ENCODE data around the gene FGF18. TPM values are rescaled to one million over a fixed set of nuclear protein-coding genes. Genes with fewer than 3 reads are reported as not detected.

The FGF18 gene
- total RNA-seq, 1 experiment from 2014 or later = 0.94 TPM

DNA sequence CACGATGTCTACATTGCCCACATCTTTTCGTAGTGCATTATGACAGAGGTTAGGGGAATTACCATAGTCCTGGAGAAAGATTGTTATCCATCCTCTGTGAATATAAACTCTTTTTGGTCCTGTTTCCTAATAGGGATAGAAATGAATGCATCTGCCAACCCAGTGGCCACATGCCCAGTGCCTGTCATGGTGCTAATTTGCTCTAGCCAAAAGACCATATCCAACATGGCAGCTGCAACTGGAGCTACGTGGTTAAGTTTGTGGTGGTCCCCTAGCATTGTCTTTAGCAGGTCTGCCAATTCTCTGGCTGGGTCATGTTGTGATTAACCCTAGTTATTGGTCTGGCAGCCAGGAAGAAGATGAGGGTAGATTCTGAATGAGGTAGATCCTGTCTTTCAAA is 87.5 kb downstream of the FGF18 start:
- no peak overlapping the region for H2BK5ac ChIP-seq (ENCODE audit: insufficient read length, low read length)
- no peak overlapping the region for H3K4ac ChIP-seq (ENCODE audit: low read depth, low read length)
- H2BK120ac ChIP-seq (ENCODE audit: low read depth, low read length, poor library complexity, severe bottlenecking) = no peak overlapping the region
- H3K9ac ChIP-seq (ENCODE audit: extremely low read depth, insufficient read length, low read length) = no peak overlapping the region
- Mint-ChIP-seq H3K27ac (no peak overlapping the region), H3K4me3 (no peak overlapping the region), H3K9me3 (no peaks in the 10 kb centered on the region), H3K36me3 (ENCODE audit: insufficient read depth in 1 of 3, low read depth in 3 of 3) (no peaks in the 10 kb centered on the region), H3K4me1 (peaks cover 6 to 9% of the 10 kb centered on the region in 2 experiments), H3K27me3 (ENCODE audit: low read depth) (peaks cover 4% of the 10 kb centered on the region; the same call in 1 of the 2 replicates)
- no peak overlapping the region for H3K27ac ChIP-seq (ENCODE audit: insufficient read length, low read depth, low read length)
- H3K18ac ChIP-seq (ENCODE audit: insufficient read length, low read depth, low read length) = no peak overlapping the region
- no peaks in the 10 kb centered on the region for H4K20me1 ChIP-seq (ENCODE audit: control insufficient read depth, insufficient read depth, insufficient read length)
- no peak overlapping the region for H4K8ac ChIP-seq (replicated peaks; ENCODE audit: insufficient read length, low read depth, low read length)
- no peak overlapping the region for H4K5ac ChIP-seq (ENCODE audit: insufficient read length, low read depth, low read length)
- no peak for DNase-seq
- H3K79me2 ChIP-seq (ENCODE audit: insufficient read depth, low read length) = no peaks in the 10 kb centered on the region
- H2AK5ac ChIP-seq (ENCODE audit: insufficient read length, low read length) = no peak overlapping the region
- no peak overlapping the region for H2AFZ ChIP-seq (ENCODE audit: low read length)
- H3K4me1 ChIP-seq (ENCODE audit: insufficient read depth, low read length) = no peaks in the 10 kb centered on the region
- H3K4me2 ChIP-seq (ENCODE audit: insufficient read depth, insufficient read length, low read length) = no peak overlapping the region
- H3K9me3 ChIP-seq (ENCODE audit: control insufficient read depth, low read depth, low read length) = no peaks in the 10 kb centered on the region
- TF ChIP-seq, protein P1, sequence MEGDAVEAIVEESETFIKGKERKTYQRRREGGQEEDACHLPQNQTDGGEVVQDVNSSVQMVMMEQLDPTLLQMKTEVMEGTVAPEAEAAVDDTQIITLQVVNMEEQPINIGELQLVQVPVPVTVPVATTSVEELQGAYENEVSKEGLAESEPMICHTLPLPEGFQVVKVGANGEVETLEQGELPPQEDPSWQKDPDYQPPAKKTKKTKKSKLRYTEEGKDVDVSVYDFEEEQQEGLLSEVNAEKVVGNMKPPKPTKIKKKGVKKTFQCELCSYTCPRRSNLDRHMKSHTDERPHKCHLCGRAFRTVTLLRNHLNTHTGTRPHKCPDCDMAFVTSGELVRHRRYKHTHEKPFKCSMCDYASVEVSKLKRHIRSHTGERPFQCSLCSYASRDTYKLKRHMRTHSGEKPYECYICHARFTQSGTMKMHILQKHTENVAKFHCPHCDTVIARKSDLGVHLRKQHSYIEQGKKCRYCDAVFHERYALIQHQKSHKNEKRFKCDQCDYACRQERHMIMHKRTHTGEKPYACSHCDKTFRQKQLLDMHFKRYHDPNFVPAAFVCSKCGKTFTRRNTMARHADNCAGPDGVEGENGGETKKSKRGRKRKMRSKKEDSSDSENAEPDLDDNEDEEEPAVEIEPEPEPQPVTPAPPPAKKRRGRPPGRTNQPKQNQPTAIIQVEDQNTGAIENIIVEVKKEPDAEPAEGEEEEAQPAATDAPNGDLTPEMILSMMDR (conservative IDR thresholded peaks at IDR 0.05) = no peak
- no peak overlapping the region for H3K56ac ChIP-seq (ENCODE audit: insufficient read length, low read depth, low read length)
- H3K23ac ChIP-seq (ENCODE audit: insufficient read length, low read depth, low read length) = no peak overlapping the region
- no peaks in the 10 kb centered on the region for H3K79me1 ChIP-seq (ENCODE audit: insufficient read depth, low read depth, low read length, poor library complexity, severe bottlenecking)
- H4K91ac ChIP-seq (ENCODE audit: insufficient read length, low read depth, low read length) = no peak overlapping the region
- H2BK20ac ChIP-seq (ENCODE audit: low read depth, low read length, poor library complexity, severe bottlenecking) = no peak overlapping the region
- H3T11ph ChIP-seq (ENCODE audit: low read length) = no peak overlapping the region
- H3K14ac ChIP-seq (ENCODE audit: insufficient read depth, low read length) = no peak overlapping the region
- no CpG with 5 or more reads among the region's 3 CpGs for WGBS (ENCODE audit: extremely low coverage, insufficient read length, low lambda C conversion rate)
- H3K23me2 ChIP-seq (ENCODE audit: insufficient read length, low read depth, low read length, poor library complexity, severe bottlenecking) = no peaks in the 10 kb centered on the region
- H3K27me3 ChIP-seq (ENCODE audit: insufficient read depth, low read length) = no peaks in the 10 kb centered on the region
- no peak overlapping the region for H2BK12ac ChIP-seq (ENCODE audit: insufficient read length, low read depth, low read length)
- H2BK15ac ChIP-seq (ENCODE audit: low read depth, low read length) = no peak overlapping the region

Small RNAs within 50 kb of the gene (microRNA-seq; reads per million reads assigned to microRNA genes)
- gene MIR3912 (ENCODE audit: borderline microRNAs expressed) = not detected

Other genes starting within 250 kb of the FGF18 start
- gene TLX3, start 110.4 kb upstream of the FGF18 start, total RNA-seq (2021) = not detected in 2 replicates
- 3,020 and 3,122 TPM in 2 replicates for gene NPM1, start 31.8 kb upstream of the FGF18 start, total RNA-seq (2021)